ENCODE measurements around the gene GJA1.
"Not testable (repeated sequence)": the region's sequence is repeated elsewhere in the genome, so short reads cannot be mapped to it uniquely, and the experiment has no call there.

Gene GJA1

DNA sequence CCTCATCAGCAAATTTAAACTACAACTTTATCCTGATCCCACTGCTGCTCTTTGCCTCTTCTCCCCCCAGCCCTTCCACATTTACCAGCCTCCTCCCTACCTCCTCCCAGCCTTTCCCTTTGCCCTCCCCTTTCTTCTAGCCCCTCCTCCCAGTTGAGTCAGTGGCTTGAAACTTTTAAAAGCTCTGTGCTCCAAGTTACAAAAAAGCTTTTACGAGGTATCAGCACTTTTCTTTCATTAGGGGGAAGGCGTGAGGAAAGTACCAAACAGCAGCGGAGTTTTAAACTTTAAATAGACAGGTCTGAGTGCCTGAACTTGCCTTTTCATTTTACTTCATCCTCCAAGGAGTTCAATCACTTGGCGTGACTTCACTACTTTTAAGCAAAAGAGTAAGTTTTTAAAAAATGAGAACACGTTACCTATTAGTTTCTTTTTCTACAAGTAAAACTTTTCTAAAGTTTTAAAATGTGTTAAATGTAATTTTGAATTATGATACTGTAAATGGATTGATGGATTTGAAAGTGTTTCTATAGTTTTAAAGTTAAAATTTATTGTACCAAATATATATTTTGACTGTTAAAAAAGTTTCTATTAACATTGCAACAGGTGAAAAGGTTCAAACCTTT is at the start of gene GJA1:
GJA1 (plus strand) TSS at position 203 of the 626 bp plus-strand sequence. CDS start 11,202 bp downstream, outside the sequence.
- peak; percentile 37 for DNase-seq
- Mint-ChIP-seq H3K4me1 (peaks cover 55% of the 10 kb centered on the region), H3K27ac (peak within 1 kb of the TSS; percentile 99), H3K9me3 (no peaks in the 10 kb centered on the region), H3K27me3 (ENCODE audit: low read depth, poor library complexity) (no peaks in the 10 kb centered on the region), H3K36me3 (ENCODE audit: low read depth) (peaks cover 8% of the 10 kb centered on the region), H3K4me3 (peak within 1 kb of the TSS; percentile 98)
- TF ChIP-seq, protein P1, sequence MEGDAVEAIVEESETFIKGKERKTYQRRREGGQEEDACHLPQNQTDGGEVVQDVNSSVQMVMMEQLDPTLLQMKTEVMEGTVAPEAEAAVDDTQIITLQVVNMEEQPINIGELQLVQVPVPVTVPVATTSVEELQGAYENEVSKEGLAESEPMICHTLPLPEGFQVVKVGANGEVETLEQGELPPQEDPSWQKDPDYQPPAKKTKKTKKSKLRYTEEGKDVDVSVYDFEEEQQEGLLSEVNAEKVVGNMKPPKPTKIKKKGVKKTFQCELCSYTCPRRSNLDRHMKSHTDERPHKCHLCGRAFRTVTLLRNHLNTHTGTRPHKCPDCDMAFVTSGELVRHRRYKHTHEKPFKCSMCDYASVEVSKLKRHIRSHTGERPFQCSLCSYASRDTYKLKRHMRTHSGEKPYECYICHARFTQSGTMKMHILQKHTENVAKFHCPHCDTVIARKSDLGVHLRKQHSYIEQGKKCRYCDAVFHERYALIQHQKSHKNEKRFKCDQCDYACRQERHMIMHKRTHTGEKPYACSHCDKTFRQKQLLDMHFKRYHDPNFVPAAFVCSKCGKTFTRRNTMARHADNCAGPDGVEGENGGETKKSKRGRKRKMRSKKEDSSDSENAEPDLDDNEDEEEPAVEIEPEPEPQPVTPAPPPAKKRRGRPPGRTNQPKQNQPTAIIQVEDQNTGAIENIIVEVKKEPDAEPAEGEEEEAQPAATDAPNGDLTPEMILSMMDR (IDR thresholded peaks at IDR 0.05): no peak

DNA sequence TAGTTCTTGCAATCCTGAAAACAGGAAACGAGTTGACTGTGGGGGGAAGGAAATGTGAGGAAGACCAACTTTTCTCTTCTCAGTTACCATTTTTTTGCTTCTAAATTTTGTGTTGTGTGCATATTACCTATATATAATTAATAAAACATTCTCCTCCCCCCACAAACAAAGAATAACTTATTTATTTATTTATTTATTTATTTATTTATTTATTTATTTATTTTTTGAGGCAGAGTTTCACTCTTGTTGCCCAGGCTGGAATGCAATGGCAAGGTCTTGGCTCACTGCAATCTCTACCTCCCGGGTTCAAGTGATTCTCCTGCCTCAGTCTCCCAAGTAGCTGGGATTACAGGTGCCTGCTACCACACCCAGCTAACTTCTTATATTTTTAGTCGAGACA is 48.9 kb upstream of the GJA1 start:
- not testable (repeated sequence) for H3K27ac Mint-ChIP-seq; H3K9me3 Mint-ChIP-seq; H3K4me1 Mint-ChIP-seq; DNase-seq; H3K27me3 Mint-ChIP-seq (ENCODE audit: low read depth, poor library complexity); H3K4me3 Mint-ChIP-seq; H3K36me3 Mint-ChIP-seq (ENCODE audit: low read depth)

DNA sequence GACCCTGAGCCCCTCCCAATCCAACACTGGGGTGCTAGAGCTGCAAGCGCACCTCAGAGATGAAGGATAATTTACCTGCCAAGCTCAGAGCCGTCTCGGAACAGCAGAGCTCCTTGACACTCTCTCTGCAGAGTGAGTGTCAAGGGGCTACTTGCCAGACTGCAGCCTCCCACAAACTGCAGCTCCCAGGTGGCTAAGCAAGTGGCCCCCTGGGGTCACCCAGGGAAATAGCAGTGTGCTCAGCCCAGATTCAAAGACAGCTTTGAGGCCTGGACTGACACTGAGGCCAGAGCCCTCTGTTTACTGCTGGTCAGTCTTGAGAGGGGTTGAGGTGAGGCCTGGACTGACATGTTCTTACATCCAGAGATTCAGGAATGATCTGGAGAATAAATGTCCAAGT is 46.0 kb upstream of the GJA1 start:
- Mint-ChIP-seq H3K27ac (no peak overlapping the region), H3K4me1 (peaks cover 7% of the 10 kb centered on the region), H3K27me3 (ENCODE audit: low read depth, poor library complexity) (peaks cover 2% of the 10 kb centered on the region), H3K4me3 (no peak overlapping the region), H3K9me3 (no peaks in the 10 kb centered on the region), H3K36me3 (ENCODE audit: low read depth) (no peaks in the 10 kb centered on the region)
- TF ChIP-seq, protein P1 (IDR thresholded peaks at IDR 0.05): no peak
- no peak for DNase-seq

DNA sequence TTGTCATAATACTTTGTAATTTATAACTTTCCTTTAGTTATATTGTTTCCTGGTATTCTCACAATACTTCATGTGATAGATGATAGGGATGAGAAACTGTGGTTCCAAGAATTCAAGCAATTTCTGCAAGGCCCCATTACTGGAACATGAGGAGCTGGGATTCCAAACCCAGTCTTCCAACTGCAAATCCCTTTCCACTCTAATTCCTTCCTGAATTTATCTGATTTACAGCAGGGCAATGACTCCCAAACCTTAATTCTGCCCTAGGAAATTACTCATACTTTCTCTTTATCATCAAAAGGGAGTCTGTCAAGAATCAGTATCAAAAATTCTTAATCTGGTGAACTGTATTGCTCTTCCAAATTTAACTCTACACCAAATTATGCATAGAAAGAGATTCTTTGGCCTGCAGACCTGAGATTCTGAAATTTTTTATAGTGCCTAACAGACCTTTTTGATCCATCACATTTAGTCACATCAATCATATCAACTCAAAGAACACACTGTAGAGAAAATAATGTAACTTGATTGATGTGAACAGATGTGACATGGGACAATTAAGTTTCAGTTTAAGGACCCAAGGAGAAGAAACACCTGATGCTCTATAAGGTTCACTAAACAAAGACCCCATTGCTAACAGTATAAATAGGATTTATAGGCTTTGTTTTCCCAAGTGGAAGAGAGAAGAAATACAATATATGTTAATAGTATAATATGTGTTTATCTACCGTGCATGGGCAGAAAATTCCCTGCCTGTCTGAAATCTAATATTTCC is 41.5 kb upstream of the GJA1 start:
- Mint-ChIP-seq H3K4me1 (peaks cover 27% of the 10 kb centered on the region), H3K9me3 (no peaks in the 10 kb centered on the region), H3K4me3 (no peak overlapping the region), H3K27ac (no peak overlapping the region), H3K27me3 (ENCODE audit: low read depth, poor library complexity) (peaks cover 2% of the 10 kb centered on the region), H3K36me3 (ENCODE audit: low read depth) (no peaks in the 10 kb centered on the region)
- TF ChIP-seq, protein P1 (IDR thresholded peaks at IDR 0.05): no peak
- no peak for DNase-seq

DNA sequence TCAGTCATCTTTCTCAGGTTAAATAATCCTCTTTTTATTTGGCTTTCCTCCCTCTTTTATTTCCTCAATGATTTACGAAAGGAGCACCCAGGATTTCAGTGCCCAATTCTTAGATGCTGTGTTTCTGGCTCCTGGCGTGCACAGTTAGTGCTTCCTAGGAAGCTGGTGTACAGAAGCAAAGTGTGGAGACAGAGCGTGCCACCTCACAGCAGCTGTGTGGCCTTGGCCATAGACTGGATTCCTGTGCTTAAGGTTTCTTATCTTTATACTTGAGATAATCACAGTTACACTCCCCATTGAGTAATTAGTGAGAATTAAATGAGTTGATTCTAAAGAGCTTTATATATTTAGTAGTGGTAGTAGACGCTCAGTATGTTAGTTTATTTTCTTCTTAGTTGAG is 39.7 kb upstream of the GJA1 start:
- no peaks in the 10 kb centered on the region for H3K27me3 Mint-ChIP-seq (ENCODE audit: low read depth, poor library complexity)

DNA sequence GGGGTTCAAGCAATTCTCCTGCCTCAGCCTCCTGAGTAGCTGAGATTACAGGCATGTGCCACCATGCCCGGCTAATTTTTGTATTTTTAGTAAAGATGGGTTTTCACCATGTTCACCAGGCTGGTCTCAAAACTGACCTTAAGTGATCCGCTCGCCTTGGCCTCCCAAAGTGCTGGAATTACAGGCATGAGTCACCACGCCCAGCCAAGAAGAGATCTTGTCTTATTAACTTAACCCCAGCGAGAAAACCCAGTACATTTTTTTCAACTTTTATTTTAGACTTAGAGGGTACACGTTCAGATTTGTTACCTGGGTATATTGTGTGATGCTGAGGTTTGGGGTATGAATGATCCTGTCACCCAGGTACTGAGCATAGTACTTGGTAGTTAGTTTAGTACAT is 38.3 kb upstream of the GJA1 start:
- H3K27ac Mint-ChIP-seq; H3K9me3 Mint-ChIP-seq; H3K36me3 Mint-ChIP-seq (ENCODE audit: low read depth); H3K27me3 Mint-ChIP-seq (ENCODE audit: low read depth, poor library complexity); H3K4me3 Mint-ChIP-seq; DNase-seq: not testable (repeated sequence)
- peaks cover 27% of the 10 kb centered on the region for H3K4me1 Mint-ChIP-seq

More for the DNA sequence above, 39.7 kb upstream of the GJA1 start:
- H3K4me1 Mint-ChIP-seq: peaks cover 27% of the 10 kb centered on the region
- peak overlapping the region; percentile 43 for H3K27ac Mint-ChIP-seq
- no peaks in the 10 kb centered on the region for H3K9me3 Mint-ChIP-seq
- H3K4me3 Mint-ChIP-seq: no peak overlapping the region
- DNase-seq: no peak
- no peaks in the 10 kb centered on the region for H3K36me3 Mint-ChIP-seq (ENCODE audit: low read depth)
- TF ChIP-seq, protein P1 (IDR thresholded peaks at IDR 0.05): no peak

DNA sequence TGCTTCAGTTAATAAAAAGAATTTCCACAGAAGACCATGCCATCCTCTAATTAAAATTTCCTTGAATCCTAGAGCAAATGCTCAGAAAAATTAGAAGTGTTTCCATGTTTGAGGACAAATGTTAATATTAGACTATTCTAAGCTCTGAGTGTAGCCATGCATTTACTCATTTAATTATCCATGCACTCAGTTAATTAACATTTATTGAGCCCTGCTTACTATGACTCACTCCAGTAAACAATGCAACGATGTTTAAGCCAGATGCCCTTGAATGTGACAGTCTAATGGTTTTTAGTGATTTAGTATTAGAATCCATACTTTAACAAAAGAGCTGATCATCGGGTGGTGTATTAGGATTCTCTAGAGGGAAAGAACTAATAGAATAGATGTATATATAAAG is 37.3 kb upstream of the GJA1 start:
- no peak overlapping the region for H3K27ac Mint-ChIP-seq
- no peaks in the 10 kb centered on the region for H3K36me3 Mint-ChIP-seq (ENCODE audit: low read depth)
- no peak for DNase-seq
- peaks cover 27% of the 10 kb centered on the region for H3K4me1 Mint-ChIP-seq
- no peaks in the 10 kb centered on the region for H3K27me3 Mint-ChIP-seq (ENCODE audit: low read depth, poor library complexity)
- no peak overlapping the region for H3K4me3 Mint-ChIP-seq
- no peaks in the 10 kb centered on the region for H3K9me3 Mint-ChIP-seq
- TF ChIP-seq, protein P1 (IDR thresholded peaks at IDR 0.05): no peak
